Astrocyte (in vitro differentiated cells and primary cell): Measurements from ENCODE around the gene CTDP1. TPM values are rescaled to one million over a fixed set of nuclear protein-coding genes. Genes with fewer than 3 reads are reported as not detected.

Experiments used
- DNase-seq: peaks from one replicate; pipeline ENCODE4 v3.0.0-alpha.2; 2010; ENCODE audit warnings: low read depth
- FAIRE-seq: peaks from 2 replicates; lab custom pipeline; 2011; peaks lifted over from hg19 to GRCh38; lab: Jason Lieb, UNC
- H2AFZ ChIP-seq: 2 replicates; pipeline ENCODE4 v1.6.0; 2012; ENCODE audit warnings: low read depth, low read length, inconsistent platforms
- H3K27ac ChIP-seq: 2 replicates; pipeline ENCODE4 v1.5.1; 2011; ENCODE audit warnings: low read depth, low read length, inconsistent platforms
- H3K27me3 ChIP-seq: 2 replicates; pipeline ENCODE4 v1.6.0; 2011; ENCODE audit warnings: low read length, inconsistent platforms; ENCODE audit not compliant: insufficient read depth
- H3K36me3 ChIP-seq: 2 replicates; pipeline ENCODE4 v1.5.1; 2011; ENCODE audit warnings: low read length, inconsistent platforms; ENCODE audit not compliant: insufficient read depth
- H3K4me1 ChIP-seq: 2 replicates; pipeline ENCODE4 v1.5.1; 2011; ENCODE audit warnings: low read length, inconsistent platforms; ENCODE audit not compliant: insufficient read depth
- H3K4me2 ChIP-seq: 2 replicates; pipeline ENCODE4 v1.6.0; 2012; ENCODE audit warnings: low read length, inconsistent platforms
- H3K4me3 ChIP-seq: 2 replicates; pipeline ENCODE4 v1.5.1; 2011; ENCODE audit warnings: low read depth, mild to moderate bottlenecking, low read length, inconsistent platforms; ENCODE audit not compliant: insufficient read depth
- H3K79me2 ChIP-seq: 2 replicates; pipeline ENCODE4 v1.6.0; 2012; ENCODE audit warnings: mild to moderate bottlenecking, low read length, inconsistent platforms; ENCODE audit not compliant: insufficient read depth
- H3K9ac ChIP-seq: 2 replicates; pipeline ENCODE4 v1.6.0; 2012; ENCODE audit warnings: mild to moderate bottlenecking, low read length, inconsistent platforms
- H3K9me3 ChIP-seq: 2 replicates; pipeline ENCODE4 v1.5.1; 2012; ENCODE audit warnings: low read depth, mild to moderate bottlenecking, low read length, inconsistent platforms; ENCODE audit not compliant: insufficient read depth
- H4K20me1 ChIP-seq: 2 replicates; pipeline ENCODE4 v1.6.0; 2012; ENCODE audit warnings: low read length, inconsistent platforms; ENCODE audit not compliant: insufficient read depth
- H3K27ac Mint-ChIP-seq: one replicate; pipeline ENCODE4 v1.8.0; 2021; ENCODE audit warnings: mild to moderate bottlenecking, mixed read lengths; ENCODE audit not compliant: unreplicated experiment
- H3K27me3 Mint-ChIP-seq: one replicate; pipeline ENCODE4 v1.8.0; 2021; ENCODE audit warnings: low read depth, mixed read lengths; ENCODE audit not compliant: unreplicated experiment
- H3K36me3 Mint-ChIP-seq: one replicate; pipeline ENCODE4 v1.8.0; 2021; ENCODE audit warnings: low read depth, mixed read lengths; ENCODE audit not compliant: unreplicated experiment
- H3K4me1 Mint-ChIP-seq: one replicate; pipeline ENCODE4 v1.8.0; 2021; ENCODE audit warnings: low read depth, mixed read lengths; ENCODE audit not compliant: unreplicated experiment
- H3K4me3 Mint-ChIP-seq: one replicate; pipeline ENCODE4 v1.8.0; 2021; ENCODE audit warnings: mild to moderate bottlenecking, moderate library complexity, mixed read lengths; ENCODE audit not compliant: unreplicated experiment
- H3K9me3 Mint-ChIP-seq: one replicate; pipeline ENCODE4 v1.8.0; 2021; ENCODE audit warnings: mild to moderate bottlenecking, mixed read lengths; ENCODE audit not compliant: unreplicated experiment
- EZH2 ChIP-seq: IDR thresholded peaks from 2 replicates; pipeline ENCODE4 v1.6.1; 2012; ENCODE audit warnings: mild to moderate bottlenecking, low read length, inconsistent platforms; ENCODE audit not compliant: insufficient read depth
- total RNA-seq: library from RNA; stranded (reverse); gene quantifications from 2 replicates; pipeline ENCODE4 v1.2.1, GENCODE V29; 2021
- TF ChIP-seq, protein P1 (sequence below): IDR thresholded peaks from 2 replicates; pipeline ENCODE4 v1.5.1; 2011; ENCODE audit warnings: low read depth, mild to moderate bottlenecking, inconsistent platforms, low read length, moderate library complexity; ENCODE audit not compliant: insufficient read depth

Gene CTDP1
- total RNA-seq, 1 donor from 2014 or later = 31.7 TPM

DNA sequence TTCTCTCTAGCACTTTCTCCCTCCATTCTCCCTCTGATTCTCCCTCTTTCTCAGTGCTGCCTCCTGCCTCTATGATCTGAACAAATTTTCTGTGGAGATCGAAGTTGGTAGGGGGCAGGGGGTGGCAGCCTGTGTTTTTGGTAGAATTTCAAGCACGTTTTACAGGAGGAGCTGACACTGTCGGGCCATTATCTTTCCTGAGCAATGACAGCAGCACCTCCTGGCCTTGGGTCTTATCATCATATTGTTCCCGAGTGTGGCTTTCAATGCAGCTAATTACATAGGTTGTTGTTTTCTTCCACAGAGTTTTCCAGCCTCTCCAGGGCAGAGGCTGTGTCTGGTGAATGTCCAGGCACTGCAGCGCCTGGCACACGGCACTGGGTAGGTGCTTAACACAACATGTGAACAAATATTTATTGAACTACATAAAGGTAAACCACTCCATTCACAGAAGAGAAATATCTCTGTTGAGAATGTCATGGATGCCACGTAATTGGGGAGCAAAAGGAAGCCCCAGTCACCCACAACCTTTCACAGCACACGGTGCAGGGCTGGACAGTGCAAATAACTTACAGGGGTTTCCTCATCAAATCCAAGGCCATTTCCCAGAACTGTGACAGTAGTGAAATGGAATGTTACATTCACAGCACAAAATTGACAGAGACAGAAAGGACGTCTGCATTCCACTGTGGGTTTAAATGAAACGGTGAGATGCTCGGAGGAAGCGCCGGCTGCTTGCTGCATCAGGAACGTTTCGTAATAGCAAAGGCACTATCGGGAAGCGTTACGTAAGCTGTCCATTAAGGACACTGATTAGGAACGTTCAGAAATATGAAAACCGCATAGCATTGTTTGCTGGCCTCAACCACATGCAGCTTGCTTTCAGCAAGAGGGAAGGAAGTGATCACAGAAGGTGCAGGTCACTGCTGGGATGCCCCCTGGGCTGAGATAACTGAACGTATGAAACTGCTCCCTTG is 111.7 kb downstream of the CTDP1 start:
- H3K36me3 ChIP-seq = no peaks in the 10 kb centered on the region
- H3K4me1 ChIP-seq = peaks cover 9% of the 10 kb centered on the region
- H3K4me3 Mint-ChIP-seq = no peak overlapping the region
- peaks cover 7% of the 10 kb centered on the region for H3K9me3 Mint-ChIP-seq
- peak overlapping the region; percentile 84 for H3K27ac Mint-ChIP-seq
- TF ChIP-seq, protein P1, sequence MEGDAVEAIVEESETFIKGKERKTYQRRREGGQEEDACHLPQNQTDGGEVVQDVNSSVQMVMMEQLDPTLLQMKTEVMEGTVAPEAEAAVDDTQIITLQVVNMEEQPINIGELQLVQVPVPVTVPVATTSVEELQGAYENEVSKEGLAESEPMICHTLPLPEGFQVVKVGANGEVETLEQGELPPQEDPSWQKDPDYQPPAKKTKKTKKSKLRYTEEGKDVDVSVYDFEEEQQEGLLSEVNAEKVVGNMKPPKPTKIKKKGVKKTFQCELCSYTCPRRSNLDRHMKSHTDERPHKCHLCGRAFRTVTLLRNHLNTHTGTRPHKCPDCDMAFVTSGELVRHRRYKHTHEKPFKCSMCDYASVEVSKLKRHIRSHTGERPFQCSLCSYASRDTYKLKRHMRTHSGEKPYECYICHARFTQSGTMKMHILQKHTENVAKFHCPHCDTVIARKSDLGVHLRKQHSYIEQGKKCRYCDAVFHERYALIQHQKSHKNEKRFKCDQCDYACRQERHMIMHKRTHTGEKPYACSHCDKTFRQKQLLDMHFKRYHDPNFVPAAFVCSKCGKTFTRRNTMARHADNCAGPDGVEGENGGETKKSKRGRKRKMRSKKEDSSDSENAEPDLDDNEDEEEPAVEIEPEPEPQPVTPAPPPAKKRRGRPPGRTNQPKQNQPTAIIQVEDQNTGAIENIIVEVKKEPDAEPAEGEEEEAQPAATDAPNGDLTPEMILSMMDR = no peak
- TF ChIP-seq EZH2 = no peak
- H3K9me3 ChIP-seq = peaks cover 4% of the 10 kb centered on the region
- DNase-seq (peak; percentile 98), FAIRE-seq (peak; percentile 89)
- H3K4me3 ChIP-seq = peak overlapping the region; percentile 6
- peak overlapping the region; percentile 35 for H3K9ac ChIP-seq
- peak overlapping the region; percentile 21 for H3K27ac ChIP-seq
- peak overlapping the region; percentile 60 for H3K4me2 ChIP-seq
- H3K79me2 ChIP-seq = no peaks in the 10 kb centered on the region
- peaks cover 20% of the 10 kb centered on the region for H3K27me3 ChIP-seq
- peak overlapping the region; percentile 22 for H2AFZ ChIP-seq
- H3K4me1 Mint-ChIP-seq = peaks cover 20% of the 10 kb centered on the region
- no peaks in the 10 kb centered on the region for H4K20me1 ChIP-seq
- H3K27me3 Mint-ChIP-seq = peaks cover 30% of the 10 kb centered on the region
- H3K36me3 Mint-ChIP-seq = peaks cover 2% of the 10 kb centered on the region

- peak overlapping the region; percentile 84 for H3K27ac Mint-ChIP-seq
- peak overlapping the region; percentile 21 for H3K27ac ChIP-seq
- peaks cover 9% of the 10 kb centered on the region for H3K4me1 ChIP-seq
- no peaks in the 10 kb centered on the region for H3K79me2 ChIP-seq
- peaks cover 2% of the 10 kb centered on the region for H3K36me3 Mint-ChIP-seq
- peaks cover 22% of the 10 kb centered on the region for H3K4me1 Mint-ChIP-seq
- no peak overlapping the region for H2AFZ ChIP-seq
- peak overlapping the region; percentile 60 for H3K4me2 ChIP-seq
- peaks cover 21% of the 10 kb centered on the region for H3K27me3 ChIP-seq
- H3K9me3 Mint-ChIP-seq = peaks cover 2% of the 10 kb centered on the region
- peaks cover 8% of the 10 kb centered on the region for H4K20me1 ChIP-seq
- no peak overlapping the region for H3K4me3 Mint-ChIP-seq
- peak overlapping the region; percentile 6 for H3K4me3 ChIP-seq
- FAIRE-seq = no peak
- H3K27me3 Mint-ChIP-seq = peaks cover 30% of the 10 kb centered on the region
- H3K36me3 ChIP-seq = no peaks in the 10 kb centered on the region
- no peak for DNase-seq
- peak overlapping the region; percentile 35 for H3K9ac ChIP-seq
- H3K9me3 ChIP-seq = peaks cover 4% of the 10 kb centered on the region
- TF ChIP-seq, protein P1 = no peak
- TF ChIP-seq EZH2 = no peak
Observed at GRCh38 chr18:79792096-79792987, 112.7 kb downstream of the CTDP1 start.
